GM12878 (cell line): Measurements from ENCODE around the gene MEMO1. TPM values are rescaled to one million over a fixed set of nuclear protein-coding genes. Genes with fewer than 3 reads are reported as not detected.

Source experiments
- ATAC-seq: fragments of 200-7000 bp; cut with Tn5 transposase; 3 replicates; pipeline ENCODE4 v1.9.1; 2020; ENCODE audit warnings: mild to moderate bottlenecking, moderate library complexity
- BruUV-seq: library from RNA; stranded (reverse); fragments of 400-500 nt; replicated peaks from 2 replicates; lab custom pipeline; 2021; lab: Mats Ljungman, UMichigan
- CTCF ChIA-PET: fragments of 300-600 bp; sonication (Branson Sonifier 250); formaldehyde crosslinking; extraction: SDS; loops from one replicate; lab custom pipeline; 2021; ENCODE audit warnings: inconsistent platforms; lab: Yijun Ruan, JAX
- POLR2A ChIA-PET: fragments of 350-600 bp; formaldehyde crosslinking; extraction: SDS; loops from one replicate; lab custom pipeline; 2021; ENCODE audit warnings: inconsistent platforms; lab: Charles Lee
- RAD21 ChIA-PET: fragments of 300-600 bp; sonication (Branson Sonifier 250); formaldehyde crosslinking; loops from one replicate; lab custom pipeline; 2023; ENCODE audit warnings: antibody characterized with exemption; ENCODE audit not compliant: unreplicated experiment; lab: Charles Lee
- SMC1A ChIA-PET: fragments of 300-600 bp; sonication (Branson Sonifier 250); formaldehyde crosslinking; loops from one replicate; lab custom pipeline; 2023; ENCODE audit not compliant: unreplicated experiment, uncharacterized antibody; lab: Charles Lee
- DNase-seq: peaks from one replicate; pipeline ENCODE4 v3.0.0-alpha.2; 2011; ENCODE audit warnings: low read depth, low spot score
- FAIRE-seq: peaks from 3 replicates; lab custom pipeline; 2011; peaks lifted over from hg19 to GRCh38; lab: Jason Lieb, UNC
- H2AFZ ChIP-seq: 2 replicates; pipeline ENCODE4 v1.6.0; 2011; ENCODE audit warnings: low read depth, low read length, control low read depth; ENCODE audit not compliant: control insufficient read depth
- H3K27ac ChIP-seq: 2 replicates; pipeline ENCODE4 v1.5.1; 2011; ENCODE audit warnings: control low read depth; ENCODE audit not compliant: control insufficient read depth, insufficient read depth
- H3K27me3 ChIP-seq, 2 experiments: replicated peaks in 1 of 2; 2 replicates each; pipeline versions ENCODE4 v1.6.0 to v1.6.1; 2011; ENCODE audit warnings: low read length in 1 of 2; ENCODE audit not compliant: control insufficient read depth in 2 of 2, insufficient read depth in 2 of 2
- H3K36me3 ChIP-seq, 2 experiments: 2 replicates each; pipeline ENCODE4 v1.5.1; 2011; ENCODE audit warnings: low read length in 1 of 2; ENCODE audit not compliant: control insufficient read depth in 2 of 2, insufficient read depth in 2 of 2
- H3K4me1 ChIP-seq: 2 replicates; pipeline ENCODE4 v1.6.1; 2011; ENCODE audit warnings: mild to moderate bottlenecking, low read length, moderate library complexity, mixed read lengths; ENCODE audit not compliant: control insufficient read depth, insufficient read depth
- H3K4me2 ChIP-seq: 2 replicates; pipeline ENCODE4 v1.6.0; 2011; ENCODE audit warnings: control low read depth; ENCODE audit not compliant: control insufficient read depth, insufficient read depth
- H3K4me3 ChIP-seq: fragments of 200-600 bp; sonication (generic); 2 replicates; pipeline ENCODE4 v1.5.1; 2016
- H3K79me2 ChIP-seq: 2 replicates; pipeline ENCODE4 v1.6.0; 2011; ENCODE audit warnings: low read length; ENCODE audit not compliant: control insufficient read depth, insufficient read depth
- H3K9ac ChIP-seq: 2 replicates; pipeline ENCODE4 v1.8.0; 2011; ENCODE audit warnings: low read length, control low read depth, mixed read lengths; ENCODE audit not compliant: control insufficient read depth, insufficient read depth
- H3K9me3 ChIP-seq: replicated peaks from 3 replicates; pipeline ENCODE4 v1.5.1; 2011; ENCODE audit warnings: mild to moderate bottlenecking, low read length; ENCODE audit not compliant: control insufficient read depth, insufficient read depth
- H4K20me1 ChIP-seq: 2 replicates; pipeline ENCODE4 v1.6.0; 2011; ENCODE audit not compliant: control insufficient read depth, insufficient read depth
- ETV6 ChIP-seq, 2 experiments: fragments of 450-650 bp in 1 of 2; IDR thresholded peaks in 1 of 2; conservative IDR thresholded peaks in 1 of 2; 2 replicates each; pipeline ENCODE4 v1.6.1; 2014; ENCODE audit warnings: antibody characterized with exemption in 1 of 2, borderline replicate concordance in 1 of 2, low read depth in 1 of 2, mild to moderate bottlenecking in 1 of 2, moderate library complexity in 1 of 2
- IRF4 ChIP-seq: IDR thresholded peaks from 2 replicates; pipeline ENCODE4 v1.6.1; 2011; ENCODE audit warnings: low read depth, low read length
- KDM1A ChIP-seq: fragments of 200-600 bp; sonication (generic); IDR thresholded peaks from 2 replicates; pipeline ENCODE4 v1.6.1; 2016; ENCODE audit warnings: borderline replicate concordance
- NFIC ChIP-seq: IDR thresholded peaks from 2 replicates; pipeline ENCODE4 v1.6.1; 2012; ENCODE audit warnings: low read depth, mild to moderate bottlenecking, inconsistent platforms, low read length, moderate library complexity
- SIX5 ChIP-seq: IDR thresholded peaks from 2 replicates; pipeline ENCODE4 v1.6.1; 2011; ENCODE audit warnings: mild to moderate bottlenecking, low read depth, low read length, moderate library complexity; ENCODE audit not compliant: severe bottlenecking
- TBL1XR1 ChIP-seq: IDR thresholded peaks from 2 replicates; pipeline ENCODE4 v1.6.1; 2012; ENCODE audit warnings: low read depth, low read length, improper control_type of control experiment
- ZNF274 ChIP-seq: IDR thresholded peaks from one replicate; pipeline ENCODE4 v1.8.0; 2011; ENCODE audit not compliant: insufficient read length, insufficient read depth
- ZSCAN29 ChIP-seq: fragments of 450-650 bp; IDR thresholded peaks from 2 replicates; pipeline ENCODE4 v1.6.1; 2017; ENCODE audit warnings: mild to moderate bottlenecking, moderate library complexity
- WGBS: methylation state at CpG from one replicate; pipeline ENCODE4 v1.1.6; 2016; ENCODE audit warnings: low lambda C conversion rate; ENCODE audit not compliant: insufficient replicate concordance, insufficient coverage; ENCODE audit errors: missing lambda C conversion rate; 5-methylcytosine and 5-hydroxymethylcytosine counted together
- in situ Hi-C: fragments of 300-500 bp; cut with MboI; formaldehyde crosslinking; loops from 9 replicates; pipeline ENCODE4 v1.14.3; 2018; ENCODE audit warnings: mixed read lengths
- intact Hi-C: fragments of 100-400 bp; cut with micrococcal nuclease; formaldehyde crosslinking; loops from one replicate; pipeline ENCODE4 v1.14.2; 2022; ENCODE audit not compliant: unreplicated experiment
- polyA plus RNA-seq, 11 experiments: library from polyadenylated mRNA; depleted of rRNA in 4 of 11; unstranded in 6 of 11; stranded (reverse) in 5 of 11; fragments of >200 nt; fragmentation: Nextera tagmentation in 4 of 11; fragmentation: Illumina TruSeq in 1 of 11; extraction: Ambion mirVana in 4 of 11; extraction: Trizol in 1 of 11; gene quantifications; 1 replicate in 1 of 11; 2 replicates in 10 of 11; pipeline versions ENCODE4 v1.2.1 to v1.2.3, GENCODE V29; 2011 to 2016; ENCODE audit warnings: inconsistent platforms in 2 of 11, missing spikeins in 2 of 11, low read depth in 1 of 11
- total RNA-seq, 4 experiments: library from RNA; depleted of rRNA in 3 of 4; stranded (reverse); fragments of >200 nt in 3 of 4; fragmentation: Illumina TruSeq in 1 of 4; extraction: Trizol in 1 of 4; gene quantifications; 2 replicates each; pipeline versions ENCODE4 v1.2.1 to v1.2.3, GENCODE V29; 2013 to 2021
- TF ChIP-seq, protein P1 (sequence below): fragments of 450-650 bp; formaldehyde crosslinking; IDR thresholded peaks from 2 replicates; pipeline ENCODE4 v1.4.0; 2022; ENCODE audit warnings: mild to moderate bottlenecking, moderate library complexity
- TF ChIP-seq, protein P2 (sequence below): fragments of 450-650 bp; IDR thresholded peaks from 2 replicates; pipeline ENCODE4 v1.6.1; 2017; ENCODE audit warnings: low read depth, mild to moderate bottlenecking, moderate library complexity
- TF ChIP-seq, protein P3 (sequence below): fragments of 450-650 bp; IDR thresholded peaks from 2 replicates; pipeline ENCODE4 v1.6.1; 2016; ENCODE audit warnings: mild to moderate bottlenecking

The MEMO1 gene
- total and polyA plus RNA-seq, 10 of the 15 experiments (the other 5 are each of a cell fraction or from before 2014, with no cell fraction given) = 39.8 to 99.1 (median 72.2) TPM

DNA sequence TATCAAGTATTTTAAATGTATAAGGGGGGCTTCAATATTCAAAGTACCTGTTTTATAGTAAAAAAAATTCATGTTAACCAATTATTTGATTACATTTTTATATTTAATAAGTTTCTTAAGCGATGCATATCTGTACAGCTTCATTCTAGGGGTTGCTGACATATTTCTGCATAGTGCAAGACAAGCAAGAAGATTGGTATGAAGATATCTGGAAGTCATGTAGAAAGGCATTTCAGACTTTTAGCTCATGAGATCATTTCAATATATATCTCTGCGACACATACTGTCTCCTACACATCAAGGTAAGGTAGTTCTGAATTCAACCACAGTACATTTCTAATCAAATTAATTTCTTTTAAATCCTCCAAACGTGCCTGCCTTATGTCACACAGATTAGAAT lies 73.1 kb downstream of the MEMO1 start:
- H3K79me2 ChIP-seq = peaks cover 5% of the 10 kb centered on the region
- FAIRE-seq (no peak), ATAC-seq (no peak), DNase-seq (no peak)
- ChIA-PET POLR2A (no interaction called here), RAD21 (interaction anchor here (1.5 kb wide), 1 partner anchor 71 kb away, joined by 5 read pairs; no protein-coding TSS in a partner anchor), CTCF (no interaction called here)
- 98% methylated on average over 3 of the region's 3 CpGs for WGBS
- no peak overlapping the region for H3K4me2 ChIP-seq
- intact Hi-C loops (no loop called here), in situ Hi-C loops (no loop called here)
- no peaks in the 10 kb centered on the region for H4K20me1 ChIP-seq
- no peak overlapping the region for H2AFZ ChIP-seq
- no peak overlapping the region for H3K27ac ChIP-seq
- H3K4me1 ChIP-seq = no peaks in the 10 kb centered on the region
- no peak overlapping the region for H3K9ac ChIP-seq
- TF ChIP-seq KDM1A (no peak), IRF4 (no peak), TBL1XR1 (no peak), ZSCAN29 (no peak), ETV6 (conservative IDR thresholded peaks at IDR 0.05 in 1 of 2, IDR thresholded peaks at IDR 0.05 in 1 of 2; ENCODE audit: borderline replicate concordance in 1 of 2, low read depth in 1 of 2) (no peak), ZNF274 (no peak), NFIC (no peak), SIX5 (no peak)
- TF ChIP-seq, protein P1, sequence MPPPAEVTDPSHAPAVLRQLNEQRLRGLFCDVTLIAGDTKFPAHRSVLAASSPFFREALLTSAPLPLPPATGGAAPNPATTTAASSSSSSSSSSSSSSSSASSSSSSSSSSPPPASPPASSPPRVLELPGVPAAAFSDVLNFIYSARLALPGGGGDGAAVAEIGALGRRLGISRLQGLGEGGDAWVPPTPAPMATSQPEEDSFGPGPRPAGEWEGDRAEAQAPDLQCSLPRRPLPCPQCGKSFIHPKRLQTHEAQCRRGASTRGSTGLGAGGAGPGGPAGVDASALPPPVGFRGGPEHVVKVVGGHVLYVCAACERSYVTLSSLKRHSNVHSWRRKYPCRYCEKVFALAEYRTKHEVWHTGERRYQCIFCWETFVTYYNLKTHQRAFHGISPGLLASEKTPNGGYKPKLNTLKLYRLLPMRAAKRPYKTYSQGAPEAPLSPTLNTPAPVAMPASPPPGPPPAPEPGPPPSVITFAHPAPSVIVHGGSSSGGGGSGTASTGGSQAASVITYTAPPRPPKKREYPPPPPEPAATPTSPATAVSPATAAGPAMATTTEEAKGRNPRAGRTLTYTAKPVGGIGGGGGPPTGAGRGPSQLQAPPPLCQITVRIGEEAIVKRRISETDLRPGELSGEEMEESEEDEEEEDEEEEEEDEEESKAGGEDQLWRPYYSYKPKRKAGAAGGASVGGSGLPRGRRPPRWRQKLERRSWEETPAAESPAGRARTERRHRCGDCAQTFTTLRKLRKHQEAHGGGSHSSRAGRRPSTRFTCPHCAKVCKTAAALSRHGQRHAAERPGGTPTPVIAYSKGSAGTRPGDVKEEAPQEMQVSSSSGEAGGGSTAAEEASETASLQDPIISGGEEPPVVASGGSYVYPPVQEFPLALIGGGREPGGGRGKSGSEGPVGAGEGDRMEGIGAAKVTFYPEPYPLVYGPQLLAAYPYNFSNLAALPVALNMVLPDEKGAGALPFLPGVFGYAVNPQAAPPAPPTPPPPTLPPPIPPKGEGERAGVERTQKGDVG (CRISPR knock-in tag) = no peak
- TF ChIP-seq, protein P2, sequence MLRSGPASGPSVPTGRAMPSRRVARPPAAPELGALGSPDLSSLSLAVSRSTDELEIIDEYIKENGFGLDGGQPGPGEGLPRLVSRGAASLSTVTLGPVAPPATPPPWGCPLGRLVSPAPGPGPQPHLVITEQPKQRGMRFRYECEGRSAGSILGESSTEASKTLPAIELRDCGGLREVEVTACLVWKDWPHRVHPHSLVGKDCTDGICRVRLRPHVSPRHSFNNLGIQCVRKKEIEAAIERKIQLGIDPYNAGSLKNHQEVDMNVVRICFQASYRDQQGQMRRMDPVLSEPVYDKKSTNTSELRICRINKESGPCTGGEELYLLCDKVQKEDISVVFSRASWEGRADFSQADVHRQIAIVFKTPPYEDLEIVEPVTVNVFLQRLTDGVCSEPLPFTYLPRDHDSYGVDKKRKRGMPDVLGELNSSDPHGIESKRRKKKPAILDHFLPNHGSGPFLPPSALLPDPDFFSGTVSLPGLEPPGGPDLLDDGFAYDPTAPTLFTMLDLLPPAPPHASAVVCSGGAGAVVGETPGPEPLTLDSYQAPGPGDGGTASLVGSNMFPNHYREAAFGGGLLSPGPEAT = no peak
- TF ChIP-seq, protein P3, sequence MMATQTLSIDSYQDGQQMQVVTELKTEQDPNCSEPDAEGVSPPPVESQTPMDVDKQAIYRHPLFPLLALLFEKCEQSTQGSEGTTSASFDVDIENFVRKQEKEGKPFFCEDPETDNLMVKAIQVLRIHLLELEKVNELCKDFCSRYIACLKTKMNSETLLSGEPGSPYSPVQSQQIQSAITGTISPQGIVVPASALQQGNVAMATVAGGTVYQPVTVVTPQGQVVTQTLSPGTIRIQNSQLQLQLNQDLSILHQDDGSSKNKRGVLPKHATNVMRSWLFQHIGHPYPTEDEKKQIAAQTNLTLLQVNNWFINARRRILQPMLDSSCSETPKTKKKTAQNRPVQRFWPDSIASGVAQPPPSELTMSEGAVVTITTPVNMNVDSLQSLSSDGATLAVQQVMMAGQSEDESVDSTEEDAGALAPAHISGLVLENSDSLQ = no peak
- TF ChIP-seq, all 136 proteins: peak for 0
- no peaks in the 10 kb centered on the region for H3K9me3 ChIP-seq
- H3K36me3 ChIP-seq = peaks cover 1 to 7% of the 10 kb centered on the region in 2 experiments; a peak in 3 of 4 replicates
- SMC1A ChIA-PET = no interaction called here
- no peaks in the 10 kb centered on the region for H3K27me3 ChIP-seq
- no TSS peak for BruUV-seq
- H3K4me3 ChIP-seq = no peak overlapping the region
